Liver (tissue), 3 donors: Measurements from ENCODE around the gene SRSF8.

Source experiments
- CTCF ChIP-seq: fragments of 150-350 bp; IDR thresholded peaks from 2 replicates; pipeline ENCODE4 v1.5.1; 2017; ENCODE audit warnings: improper control_type of control experiment, low read depth, low read length; ENCODE audit not compliant: missing input control
- JUND ChIP-seq, 2 donors: IDR thresholded peaks; 2 replicates each; pipeline ENCODE4 v1.6.1; 2016; ENCODE audit warnings: antibody characterized with exemption in 2 of 2
- REST ChIP-seq: IDR thresholded peaks from 2 replicates; pipeline ENCODE4 v1.6.1; 2016; ENCODE audit warnings: antibody characterized with exemption, mild to moderate bottlenecking
- RXRA ChIP-seq, 2 donors: IDR thresholded peaks; 2 replicates each; pipeline ENCODE4 v1.6.1; 2017 to 2018; ENCODE audit warnings: antibody characterized with exemption in 2 of 2, mild to moderate bottlenecking in 1 of 2
- YY1 ChIP-seq: IDR thresholded peaks from 2 replicates; pipeline ENCODE4 v1.6.1; 2016; ENCODE audit warnings: antibody characterized with exemption, mild to moderate bottlenecking
- donor health status: healthy.
- donor health status: healthy.

- TF ChIP-seq YY1: no peak
- no peak for TF ChIP-seq JUND (IDR thresholded peaks at IDR 0.05)
- no peak for TF ChIP-seq CTCF
- TF ChIP-seq RXRA (IDR thresholded peaks at IDR 0.05): no peak
- no peak for TF ChIP-seq REST
These were observed 22.4 kb downstream of the SRSF8 start for GRCh38 chr11:95088946-95089619.
